ACHN (cell line): ENCODE data around the gene DLG4.
A peak's percentile ranks its signal among the peaks of the same experiment; 100 is the strongest.

Experiments
- DNase-seq: peaks from one replicate; pipeline ENCODE4 v3.0.0-alpha.2; 2015
- in situ Hi-C: cut with HindIII; loops from 2 replicates; pipeline ENCODE4 v1.10.0; 2017; ENCODE audit warnings: low sequenced_read_pairs, low pct_ligation_motif_present, low pct_unique_long_range_greater_than_20kb

Gene DLG4

DNA sequence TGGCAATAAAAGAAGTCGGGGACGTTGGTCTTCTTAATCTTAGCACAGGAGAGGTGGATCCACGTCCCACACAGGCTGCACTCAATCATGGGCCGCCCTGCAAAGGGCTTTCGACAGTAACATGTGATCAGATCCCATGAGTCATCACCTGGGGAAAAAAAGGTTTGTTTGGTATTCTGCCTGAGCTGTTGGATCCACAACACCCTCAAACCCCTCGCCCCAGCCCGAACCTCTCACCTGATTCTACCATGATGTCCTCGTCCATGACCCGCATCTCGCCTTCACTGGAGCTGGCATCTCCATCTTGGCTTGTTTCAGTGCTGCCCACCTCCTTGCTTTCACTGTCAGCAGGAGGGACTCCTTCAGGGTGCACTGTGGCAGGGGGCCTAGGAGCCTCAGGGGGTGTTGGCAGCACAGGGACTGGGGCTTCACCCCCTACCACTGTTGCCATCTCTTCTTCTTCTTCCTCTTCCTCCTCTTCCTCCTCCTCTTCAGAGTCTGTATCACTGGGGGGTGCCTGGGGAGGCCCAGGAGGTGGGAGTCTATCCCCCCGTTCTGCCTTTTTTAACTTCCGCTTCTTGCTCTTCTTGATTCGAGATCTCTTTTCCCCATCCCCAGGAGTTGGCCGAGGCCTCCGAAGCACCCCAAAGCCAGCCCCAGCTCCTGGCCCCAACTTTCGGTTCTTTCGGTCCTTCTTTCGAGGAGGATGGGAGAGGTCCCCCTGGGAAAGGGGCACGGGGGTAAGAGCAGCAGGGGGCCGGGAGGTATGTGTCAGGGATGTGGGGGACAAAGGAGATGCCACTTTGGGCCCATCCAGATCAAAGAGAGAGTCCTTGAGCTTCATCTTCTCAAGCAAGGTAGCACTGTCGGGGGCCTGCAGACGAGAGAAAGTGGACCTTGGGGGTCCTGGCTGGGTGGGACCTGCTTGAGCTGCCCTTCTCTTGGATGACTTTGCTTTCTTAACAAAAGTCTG lies 16.3 kb upstream of the DLG4 start:
- peak; percentile 41 for DNase-seq
- in situ Hi-C loops = no loop called here

DNA sequence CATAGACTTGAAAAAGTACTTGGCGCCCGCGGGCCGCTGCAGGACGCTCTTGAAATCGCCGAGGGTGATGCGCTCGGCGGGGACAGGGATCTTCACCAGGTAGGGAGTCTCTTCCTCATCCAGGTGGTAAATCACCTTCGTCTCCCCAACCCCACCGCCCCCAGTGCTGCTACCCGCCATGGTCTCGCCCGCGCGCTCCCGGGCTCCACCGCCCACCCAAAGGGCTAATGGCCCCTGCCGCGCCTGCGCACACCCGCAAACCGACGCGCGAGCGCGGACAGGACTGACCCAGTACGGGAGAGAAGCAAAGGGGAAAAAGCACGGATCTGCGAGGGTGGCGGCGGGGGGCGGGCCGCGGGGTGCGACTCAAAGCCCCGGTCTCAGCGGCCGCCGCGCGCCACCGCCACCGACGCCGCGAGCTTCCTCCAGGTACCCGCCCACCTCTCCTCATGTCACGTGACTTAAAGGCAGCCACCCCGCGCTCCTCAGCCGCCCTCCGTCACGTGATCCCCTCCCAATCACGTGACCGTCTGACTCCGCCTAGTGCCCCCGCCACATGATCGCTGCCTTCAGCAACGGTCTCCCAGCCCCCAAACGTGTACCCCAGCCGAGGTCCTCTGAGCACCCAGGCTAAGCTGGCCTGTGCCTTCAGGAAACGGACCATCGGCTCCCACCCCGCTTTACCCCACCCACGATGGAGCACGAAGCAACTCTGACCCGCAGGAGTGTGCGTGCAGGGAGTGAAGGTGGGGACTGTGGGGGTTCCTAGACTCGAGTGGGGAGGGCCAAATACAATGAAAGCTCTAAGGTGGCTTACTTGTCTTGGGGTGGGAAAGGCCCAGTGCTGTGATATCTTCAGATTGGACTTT lies 14.7 kb upstream of the DLG4 start, which contains the start of gene DVL2:
Gene DVL2, minus strand, starts transcription at position 435 of the 869 bp plus-strand sequence. Its CDS starts 255 bp downstream, at position 180.
- in situ Hi-C loops = no loop called here
- DNase-seq = peak; percentile 96

DNA sequence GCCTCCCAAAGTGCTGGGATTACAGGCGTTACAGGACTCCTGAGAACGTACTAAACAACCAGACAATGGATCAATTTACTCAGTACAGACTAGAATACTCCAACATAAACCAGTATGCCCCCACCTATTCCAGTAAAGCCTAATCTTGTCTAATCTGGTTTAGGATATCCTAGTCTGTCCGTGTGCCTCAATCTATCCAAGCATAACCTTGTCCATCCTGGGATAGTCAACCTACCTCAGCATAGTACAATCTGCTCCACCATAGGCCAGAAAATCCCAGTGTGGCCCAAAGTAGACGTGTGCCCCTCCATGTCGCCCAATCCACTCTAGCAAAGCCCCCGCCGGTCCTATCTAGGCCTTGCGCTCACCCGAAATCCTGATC lies 14.1 kb upstream of the DLG4 start:
- in situ Hi-C loops = no loop called here

DNA sequence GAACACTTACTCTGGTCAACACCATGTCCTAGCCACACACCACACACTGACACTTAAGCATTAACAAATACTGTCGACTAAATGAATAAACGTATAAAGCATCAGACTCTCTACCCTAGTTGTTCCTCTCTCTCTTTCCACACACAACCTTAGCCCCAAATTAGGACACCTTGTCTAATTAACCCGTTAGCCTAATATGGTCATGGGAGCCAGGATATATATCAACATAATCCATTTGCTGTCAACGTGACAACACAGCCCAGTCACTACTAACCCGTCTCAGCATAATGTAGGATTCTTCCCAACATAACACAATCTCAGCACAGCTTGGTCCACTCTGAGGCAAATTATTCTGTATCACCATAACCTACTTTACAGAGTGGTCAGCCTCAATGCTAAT lies 12.5 kb upstream of the DLG4 start:
- no peak for DNase-seq
- in situ Hi-C loops = no loop called here

More for the DNA sequence above, 14.1 kb upstream of the DLG4 start:
- DNase-seq = no peak

DNA sequence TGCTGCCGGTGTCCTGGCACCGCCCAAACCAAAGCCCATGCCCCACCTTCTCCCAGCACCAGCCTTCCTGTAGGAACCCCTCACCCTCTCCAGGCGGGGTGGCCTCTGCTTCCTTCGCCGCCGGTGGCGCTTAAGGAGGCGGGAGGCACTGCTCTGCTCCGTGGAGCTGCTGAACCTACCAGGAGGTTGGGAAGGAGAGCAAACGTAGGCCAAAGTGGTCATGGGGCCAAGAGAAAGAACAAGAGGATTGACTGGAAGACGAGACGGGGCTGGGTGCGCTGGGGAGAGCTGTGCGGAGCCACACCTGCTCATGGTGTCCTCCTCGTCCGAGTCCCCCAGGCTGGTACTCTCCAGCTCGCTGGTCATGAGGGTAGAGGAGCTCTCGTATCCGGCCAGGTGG lies 9.9 kb upstream of the DLG4 start:
- DNase-seq = no peak
- in situ Hi-C loops = no loop called here

DNA sequence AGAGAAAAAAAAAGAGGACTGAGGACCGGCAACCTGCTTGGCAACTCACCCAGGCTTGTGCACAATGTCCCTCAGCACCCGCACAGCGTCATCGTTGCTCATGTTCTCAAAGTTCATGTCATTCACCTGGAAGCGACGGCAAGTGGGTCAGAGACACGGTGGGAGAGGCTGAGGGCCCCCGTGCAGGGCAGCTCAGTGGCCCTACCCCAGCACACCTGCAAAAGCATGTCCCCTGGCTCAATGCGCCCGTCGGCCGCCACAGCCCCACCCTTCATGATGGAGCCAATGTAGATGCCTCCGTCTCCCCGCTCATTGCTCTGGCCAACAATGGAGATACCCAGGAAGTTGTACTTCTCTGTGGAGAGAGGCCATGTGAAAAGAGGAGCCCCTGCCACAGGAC lies 9.3 kb upstream of the DLG4 start:
- in situ Hi-C loops = no loop called here
- no peak for DNase-seq

DNA sequence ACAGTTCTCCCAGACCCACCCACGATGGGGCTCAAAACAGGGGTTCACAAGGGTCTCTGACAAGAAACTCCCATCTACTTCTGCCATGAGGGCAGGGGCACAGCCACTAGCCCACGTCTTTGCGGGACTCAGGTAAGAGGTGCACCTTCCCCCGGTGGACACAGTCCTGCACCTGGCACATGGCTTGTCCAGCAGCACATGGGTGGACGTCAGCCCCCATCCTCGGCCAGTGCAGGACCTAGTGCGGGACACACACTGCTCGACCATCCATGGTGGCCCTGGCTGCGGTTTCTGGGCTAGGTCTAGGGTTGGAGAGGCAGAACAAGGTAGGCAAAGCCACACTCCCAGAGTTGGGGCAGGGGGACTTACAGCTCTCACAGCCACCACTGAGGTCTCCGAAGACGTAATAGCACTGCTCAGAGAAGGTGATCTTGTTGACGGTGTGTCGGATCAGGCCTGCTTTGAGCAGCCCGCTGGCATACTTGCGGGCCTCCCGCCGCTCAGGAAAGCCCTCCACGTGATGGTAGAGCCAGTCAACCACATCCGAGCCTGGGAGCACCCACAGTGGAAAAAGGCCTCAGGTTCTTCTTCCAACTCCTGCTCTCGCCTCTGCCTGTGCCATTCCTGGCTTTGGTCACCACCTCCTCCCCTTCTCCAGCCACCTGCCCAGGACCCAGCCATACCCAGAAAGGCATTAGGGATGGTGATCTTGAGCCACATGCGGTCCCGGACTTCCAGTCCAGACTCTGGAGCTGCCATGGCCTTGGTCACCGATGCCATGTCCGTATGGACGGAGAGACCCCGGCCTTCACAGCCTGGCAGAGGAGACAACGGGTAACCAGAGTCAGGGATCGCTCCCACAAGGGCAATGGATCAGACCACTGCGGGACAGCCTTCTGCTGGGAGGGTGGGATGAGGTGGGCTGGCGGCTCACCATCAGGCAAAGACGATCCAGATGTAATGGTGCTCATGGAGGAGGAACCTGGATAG lies 7.4 kb upstream of the DLG4 start:
- no peak for DNase-seq
- in situ Hi-C loops = no loop called here

DNA sequence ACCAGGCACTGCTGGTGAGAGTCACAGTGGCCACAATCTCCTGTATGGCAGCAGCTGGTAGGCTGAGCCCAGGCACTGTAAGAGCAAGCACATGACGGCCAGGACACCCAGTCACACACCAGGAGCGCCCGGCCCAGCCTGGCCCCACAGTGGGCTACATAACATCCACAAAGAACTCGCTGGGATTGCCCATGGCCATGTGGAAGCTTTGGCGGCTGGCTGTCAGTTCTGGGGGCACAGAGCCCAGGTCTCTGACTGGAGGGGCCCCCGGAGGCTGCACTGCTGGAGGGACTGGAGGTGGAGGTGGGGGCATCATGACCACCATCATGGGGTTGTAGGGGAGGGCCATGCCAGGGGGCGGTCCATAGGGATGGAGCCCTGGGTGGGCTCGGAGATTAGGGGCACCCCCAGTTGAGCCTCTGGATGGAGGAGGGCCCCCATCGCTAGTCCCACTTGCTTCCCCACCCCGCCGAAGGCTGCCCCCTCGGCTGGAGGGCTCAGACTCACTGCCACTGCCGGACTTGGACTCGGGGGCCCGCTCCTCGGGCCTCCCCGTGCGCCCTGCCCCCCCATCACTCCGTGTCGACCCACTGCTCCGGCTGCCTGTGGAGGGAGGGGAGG lies 6.2 kb upstream of the DLG4 start:
- DNase-seq = no peak
- in situ Hi-C loops = no loop called here

DNA sequence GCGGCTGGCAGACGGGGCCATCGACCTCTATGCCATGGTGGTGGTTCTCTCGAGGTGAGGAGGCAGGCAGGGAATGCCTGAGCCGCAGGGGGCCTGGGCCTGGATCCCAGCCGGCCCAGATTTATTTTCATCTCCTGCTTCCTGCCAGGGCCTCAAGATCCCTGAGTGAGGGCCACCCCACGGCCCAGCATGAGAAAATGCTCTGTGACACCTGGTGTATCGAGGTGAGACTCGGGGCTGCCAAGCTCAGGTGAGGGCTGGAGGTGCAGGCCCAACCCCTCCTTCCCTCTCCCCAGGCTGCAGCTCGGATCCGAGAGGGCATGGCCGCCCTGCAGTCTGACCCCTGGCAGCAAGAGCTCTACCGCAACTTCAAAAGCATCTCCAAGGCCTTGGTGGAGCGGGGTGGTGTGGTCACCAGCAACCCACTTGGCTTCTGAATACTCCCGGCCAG lies 5.0 kb upstream of the DLG4 start:
- in situ Hi-C loops = no loop called here

DNA sequence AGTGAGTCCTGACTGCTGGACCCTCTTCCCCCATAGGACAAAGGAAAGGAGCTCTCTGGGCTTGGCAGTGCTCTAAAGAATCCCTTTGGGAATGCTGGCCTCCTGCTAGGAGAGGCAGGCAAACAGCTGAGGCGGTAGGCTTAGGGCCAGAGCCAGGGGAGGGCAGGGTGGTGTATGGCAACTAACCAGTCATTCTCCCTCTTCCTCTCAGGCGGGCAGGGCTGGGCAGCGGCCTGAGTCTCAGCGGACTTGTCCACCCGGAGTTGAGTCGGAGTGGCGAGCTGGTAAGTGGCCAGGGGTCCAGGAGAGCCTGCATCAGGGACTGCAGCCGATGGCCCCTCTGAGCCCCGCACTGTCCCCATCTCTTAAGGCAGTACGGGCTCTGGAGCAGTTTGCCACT lies 4.5 kb upstream of the DLG4 start:
- in situ Hi-C loops = no loop called here
- DNase-seq = no peak

More for the DNA sequence above, 5.0 kb upstream of the DLG4 start:
- DNase-seq = no peak

DNA sequence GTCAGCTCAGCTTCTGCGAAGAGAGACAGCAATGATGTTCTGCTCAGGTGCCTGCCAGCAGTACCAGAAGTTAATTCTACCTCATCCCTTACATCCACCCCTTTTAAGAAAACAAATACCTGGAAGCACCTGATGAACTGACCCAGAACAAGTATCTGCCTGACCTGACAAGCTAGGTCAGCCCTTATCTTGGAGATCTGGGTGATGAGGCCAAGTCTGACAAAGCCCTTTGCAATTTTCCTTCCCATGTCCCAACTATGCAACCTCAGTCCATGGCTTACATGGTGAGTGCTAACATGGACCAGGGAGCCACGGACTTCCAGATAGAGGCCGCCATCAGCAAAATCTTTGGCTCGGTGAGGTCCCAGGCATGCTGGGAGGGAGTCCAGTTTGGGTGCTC lies 3.7 kb upstream of the DLG4 start:
- no peak for DNase-seq
- in situ Hi-C loops = no loop called here

DNA sequence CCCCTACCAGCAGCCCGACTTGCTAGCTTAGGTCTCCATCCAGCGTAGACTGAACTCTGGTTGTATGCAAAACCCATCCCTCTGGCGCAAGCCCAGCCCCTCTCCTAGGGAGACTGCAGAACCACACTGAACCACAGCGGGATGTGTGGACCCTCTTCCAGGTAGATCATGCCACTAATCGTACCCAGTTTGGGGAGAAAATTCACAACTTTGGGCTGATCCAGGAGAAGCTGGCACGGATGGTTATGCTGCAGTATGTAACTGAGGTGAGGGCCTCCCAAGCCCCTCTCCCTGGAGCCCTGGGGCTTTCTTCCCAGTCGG lies 3.3 kb upstream of the DLG4 start:
- DNase-seq = no peak
- in situ Hi-C loops = no loop called here

DNA sequence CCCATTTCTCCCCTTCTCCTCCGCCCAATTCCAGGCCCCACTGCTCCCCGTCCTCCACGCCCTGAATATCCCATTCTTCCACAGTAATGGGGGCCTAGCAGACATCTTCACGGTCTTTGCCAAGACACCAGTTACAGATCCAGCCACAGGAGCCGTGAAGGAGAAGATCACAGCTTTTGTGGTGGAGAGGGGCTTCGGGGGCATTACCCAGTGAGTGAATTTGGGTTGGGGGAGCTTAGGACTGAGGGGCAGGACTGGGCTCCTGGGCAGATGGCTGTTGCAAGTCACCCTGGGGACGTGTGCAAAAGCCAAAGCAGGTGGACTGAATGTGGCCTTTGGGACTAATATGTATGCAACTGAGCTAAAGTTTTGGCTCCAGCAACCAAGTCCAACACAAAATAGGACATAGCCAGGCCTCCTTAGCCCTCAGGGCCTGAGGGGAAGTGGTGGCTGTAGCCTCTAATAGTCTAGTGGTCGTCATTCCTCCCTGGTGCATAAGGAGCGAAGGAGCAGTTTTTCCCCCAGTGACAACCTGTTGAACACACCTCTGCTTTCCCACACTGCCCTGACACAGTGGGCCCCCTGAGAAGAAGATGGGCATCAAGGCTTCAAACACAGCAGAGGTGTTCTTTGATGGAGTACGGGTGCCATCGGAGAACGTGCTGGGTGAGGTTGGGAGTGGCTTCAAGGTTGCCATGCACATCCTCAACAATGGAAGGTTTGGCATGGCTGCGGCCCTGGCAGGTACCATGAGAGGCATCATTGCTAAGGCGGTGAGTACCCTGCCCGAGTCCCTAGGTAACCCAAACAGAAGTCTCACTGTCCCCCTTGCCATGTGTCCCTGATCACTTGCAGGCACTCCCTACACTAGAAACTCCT lies 2.7 kb upstream of the DLG4 start:
- DNase-seq = no peak
- in situ Hi-C loops = no loop called here

DNA sequence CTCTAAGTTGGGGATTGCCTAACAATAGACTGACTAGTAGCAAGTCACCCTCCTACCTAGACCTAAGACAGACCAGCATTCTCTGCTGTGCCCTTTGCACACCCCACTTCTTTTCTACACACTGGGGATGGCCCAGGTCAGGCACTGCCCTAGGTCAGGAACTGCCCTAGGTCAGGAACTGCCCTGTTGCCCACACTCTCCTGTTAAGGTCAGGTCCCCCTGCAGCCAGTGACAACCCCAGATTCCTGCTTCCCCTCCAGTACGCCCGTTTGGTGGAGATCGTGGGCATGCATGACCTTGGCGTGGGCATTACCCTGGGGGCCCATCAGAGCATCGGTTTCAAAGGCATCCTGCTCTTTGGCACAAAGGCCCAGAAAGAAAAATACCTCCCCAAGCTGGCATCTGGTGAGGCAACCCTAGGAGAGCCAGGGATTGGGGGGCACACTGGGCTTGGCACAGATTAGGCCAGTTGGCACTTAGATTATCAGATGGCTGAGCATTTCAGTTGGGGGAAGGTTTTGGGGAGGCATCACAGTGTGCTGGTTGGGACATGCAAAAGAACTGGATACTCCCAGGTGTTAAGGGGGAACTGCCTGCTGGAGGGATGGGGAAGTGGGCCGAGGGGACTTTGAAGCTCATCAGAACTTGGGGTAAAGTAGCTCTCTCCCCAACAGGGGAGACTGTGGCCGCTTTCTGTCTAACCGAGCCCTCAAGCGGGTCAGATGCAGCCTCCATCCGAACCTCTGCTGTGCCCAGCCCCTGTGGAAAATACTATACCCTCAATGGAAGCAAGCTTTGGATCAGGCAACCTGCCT lies 1.8 kb upstream of the DLG4 start:
- in situ Hi-C loops = no loop called here
- DNase-seq = no peak

DNA sequence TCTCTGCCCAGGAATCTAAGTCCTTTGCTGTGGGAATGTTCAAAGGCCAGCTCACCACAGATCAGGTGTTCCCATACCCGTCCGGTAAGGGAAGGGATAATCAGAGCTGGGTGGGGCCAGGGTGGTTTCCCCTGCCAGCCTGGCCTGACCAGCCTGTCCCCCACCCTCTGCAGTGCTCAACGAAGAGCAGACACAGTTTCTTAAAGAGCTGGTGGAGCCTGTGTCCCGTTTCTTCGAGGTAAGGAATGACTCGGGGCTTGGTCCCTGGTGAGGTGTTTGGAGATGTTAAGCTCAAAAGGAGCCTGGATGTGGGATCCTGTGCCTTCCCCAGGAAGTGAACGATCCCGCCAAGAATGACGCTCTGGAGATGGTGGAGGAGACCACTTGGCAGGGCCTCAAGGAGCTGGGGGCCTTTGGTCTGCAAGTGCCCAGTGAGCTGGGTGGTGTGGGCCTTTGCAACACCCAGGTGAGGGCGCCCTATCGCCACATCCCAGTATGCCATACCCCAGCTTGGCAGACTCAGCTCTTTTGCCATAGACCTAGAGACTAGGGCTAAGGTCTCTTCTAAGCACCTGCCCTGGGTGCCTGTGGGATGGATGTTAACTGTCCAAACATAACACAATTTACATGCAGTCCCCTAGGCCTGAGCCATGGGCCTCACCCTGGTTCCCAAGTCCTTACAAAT lies 1.1 kb upstream of the DLG4 start:
- DNase-seq = peak; percentile 80
- in situ Hi-C loops = no loop called here
